Endothelial cell (in vitro differentiated cells): ENCODE measurements around the gene TMEM125. TPM values are rescaled to one million over a fixed set of nuclear protein-coding genes. Genes with fewer than 3 reads are reported as not detected.

Source experiments
- DNase-seq: peaks from one replicate; pipeline ENCODE4 v3.0.0; 2021; ENCODE audit warnings: low spot score
- H3K27ac Mint-ChIP-seq: one replicate; pipeline ENCODE4 v1.8.0; 2021; ENCODE audit warnings: mixed read lengths, inconsistent platforms; ENCODE audit not compliant: unreplicated experiment
- H3K27me3 Mint-ChIP-seq: one replicate; pipeline ENCODE4 v1.8.0; 2021; ENCODE audit warnings: mild to moderate bottlenecking, moderate library complexity, mixed read lengths, inconsistent platforms; ENCODE audit not compliant: unreplicated experiment
- H3K36me3 Mint-ChIP-seq: one replicate; pipeline ENCODE4 v1.8.0; 2021; ENCODE audit warnings: mild to moderate bottlenecking, low read depth, mixed read lengths, inconsistent platforms; ENCODE audit not compliant: unreplicated experiment
- H3K4me1 Mint-ChIP-seq: one replicate; pipeline ENCODE4 v1.8.0; 2021; ENCODE audit warnings: mild to moderate bottlenecking, mixed read lengths, inconsistent platforms; ENCODE audit not compliant: unreplicated experiment
- H3K4me3 Mint-ChIP-seq: one replicate; pipeline ENCODE4 v1.8.0; 2021; ENCODE audit warnings: mild to moderate bottlenecking, mixed read lengths, inconsistent platforms; ENCODE audit not compliant: unreplicated experiment
- H3K9me3 Mint-ChIP-seq: one replicate; pipeline ENCODE4 v1.8.0; 2021; ENCODE audit warnings: mixed read lengths, inconsistent platforms; ENCODE audit not compliant: unreplicated experiment
- total RNA-seq: library from RNA; stranded (reverse); fragmentation: NEBNext Ultra II Directional; extraction: Animal tissue kit (Norgen Biotek cat#: 25700); gene quantifications from one replicate; pipeline ENCODE4 v1.2.1, GENCODE V29; 2021; ENCODE audit not compliant: unreplicated experiment
- TF ChIP-seq, protein P1 (sequence below): fragments of 200-600 bp; sonication (generic); IDR thresholded peaks from one replicate; pipeline ENCODE4 v1.5.0; 2021; ENCODE audit warnings: antibody characterized with exemption; ENCODE audit not compliant: unreplicated experiment

The TMEM125 gene
- total RNA-seq, 1 donor from 2014 or later: 2.7 TPM

DNA sequence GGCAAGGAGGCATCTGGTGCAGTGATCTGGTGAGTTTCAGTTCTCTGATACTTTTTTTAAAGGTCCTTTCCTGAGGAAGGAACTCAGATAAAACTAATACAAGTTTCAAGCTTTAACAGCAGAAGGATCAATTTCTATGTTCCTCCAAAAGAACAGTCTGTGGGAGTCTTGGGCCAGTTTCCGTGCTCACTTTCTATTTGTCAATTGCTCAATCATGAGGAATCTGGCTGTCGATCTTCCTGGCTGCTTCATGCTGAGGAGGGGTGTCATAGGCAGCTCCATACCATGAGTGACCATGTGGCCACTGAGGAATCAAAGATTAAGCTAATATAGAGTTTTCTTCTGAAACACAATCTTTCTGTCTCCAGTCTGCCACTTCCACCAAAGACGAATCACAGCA is 11.4 kb upstream of the TMEM125 start:
- TF ChIP-seq, protein P1, sequence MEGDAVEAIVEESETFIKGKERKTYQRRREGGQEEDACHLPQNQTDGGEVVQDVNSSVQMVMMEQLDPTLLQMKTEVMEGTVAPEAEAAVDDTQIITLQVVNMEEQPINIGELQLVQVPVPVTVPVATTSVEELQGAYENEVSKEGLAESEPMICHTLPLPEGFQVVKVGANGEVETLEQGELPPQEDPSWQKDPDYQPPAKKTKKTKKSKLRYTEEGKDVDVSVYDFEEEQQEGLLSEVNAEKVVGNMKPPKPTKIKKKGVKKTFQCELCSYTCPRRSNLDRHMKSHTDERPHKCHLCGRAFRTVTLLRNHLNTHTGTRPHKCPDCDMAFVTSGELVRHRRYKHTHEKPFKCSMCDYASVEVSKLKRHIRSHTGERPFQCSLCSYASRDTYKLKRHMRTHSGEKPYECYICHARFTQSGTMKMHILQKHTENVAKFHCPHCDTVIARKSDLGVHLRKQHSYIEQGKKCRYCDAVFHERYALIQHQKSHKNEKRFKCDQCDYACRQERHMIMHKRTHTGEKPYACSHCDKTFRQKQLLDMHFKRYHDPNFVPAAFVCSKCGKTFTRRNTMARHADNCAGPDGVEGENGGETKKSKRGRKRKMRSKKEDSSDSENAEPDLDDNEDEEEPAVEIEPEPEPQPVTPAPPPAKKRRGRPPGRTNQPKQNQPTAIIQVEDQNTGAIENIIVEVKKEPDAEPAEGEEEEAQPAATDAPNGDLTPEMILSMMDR: no peak
- DNase-seq: no peak
- peaks cover 23% of the 10 kb centered on the region for H3K36me3 Mint-ChIP-seq
- peaks cover 10% of the 10 kb centered on the region for H3K27me3 Mint-ChIP-seq
- H3K4me1 Mint-ChIP-seq: no peaks in the 10 kb centered on the region
- no peak overlapping the region for H3K27ac Mint-ChIP-seq
- H3K4me3 Mint-ChIP-seq: peak overlapping the region; percentile 65
- peaks cover 20% of the 10 kb centered on the region for H3K9me3 Mint-ChIP-seq

DNA sequence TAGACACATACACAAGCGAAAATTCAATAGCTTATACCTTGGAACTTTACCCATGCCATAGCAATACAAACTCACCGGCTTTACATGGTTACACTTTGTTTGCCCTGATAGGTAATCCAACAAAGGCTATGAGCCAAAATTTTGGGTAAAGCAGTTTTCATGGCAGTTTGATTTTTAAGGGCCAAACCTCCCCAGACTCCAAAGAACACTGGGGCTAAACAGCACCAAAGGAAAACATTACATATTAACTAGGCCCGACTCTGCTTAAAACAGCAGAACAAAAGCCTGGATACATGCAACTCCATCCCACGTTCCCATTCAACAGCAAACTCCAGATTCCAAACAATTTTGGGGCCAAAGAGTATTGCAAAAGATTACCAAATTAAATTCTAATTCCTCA is 4.4 kb upstream of the TMEM125 start:
- DNase-seq: no peak
- H3K4me1 Mint-ChIP-seq: peaks cover 17% of the 10 kb centered on the region
- H3K27me3 Mint-ChIP-seq: peaks cover 2% of the 10 kb centered on the region
- H3K4me3 Mint-ChIP-seq: no peak overlapping the region
- TF ChIP-seq, protein P1: no peak
- peaks cover 5% of the 10 kb centered on the region for H3K9me3 Mint-ChIP-seq
- no peak overlapping the region for H3K27ac Mint-ChIP-seq
- peaks cover 10% of the 10 kb centered on the region for H3K36me3 Mint-ChIP-seq

GRCh38 chr1:43266881-43267280 is 2.9 kb upstream of the TMEM125 start:
- peaks cover 30% of the 10 kb centered on the region for H3K4me1 Mint-ChIP-seq
- no peak overlapping the region for H3K27ac Mint-ChIP-seq
- peaks cover 10% of the 10 kb centered on the region for H3K36me3 Mint-ChIP-seq
- TF ChIP-seq, protein P1: no peak
- H3K27me3 Mint-ChIP-seq: peaks cover 4% of the 10 kb centered on the region
- peaks cover 5% of the 10 kb centered on the region for H3K9me3 Mint-ChIP-seq
- H3K4me3 Mint-ChIP-seq: no peak overlapping the region
- no peak for DNase-seq

- H3K36me3 Mint-ChIP-seq: peaks cover 10% of the 10 kb centered on the region
- TF ChIP-seq, protein P1: no peak
- H3K27me3 Mint-ChIP-seq: peaks cover 4% of the 10 kb centered on the region
- no peak overlapping the region for H3K4me3 Mint-ChIP-seq
- H3K27ac Mint-ChIP-seq: peak overlapping the region; percentile 1
- peaks cover 30% of the 10 kb centered on the region for H3K4me1 Mint-ChIP-seq
- no peak for DNase-seq
- H3K9me3 Mint-ChIP-seq: peaks cover 5% of the 10 kb centered on the region
Measured at GRCh38 chr1:43267291-43267805, 2.4 kb upstream of the TMEM125 start.

- H3K27ac Mint-ChIP-seq: peak overlapping the region; percentile 1
- peaks cover 4% of the 10 kb centered on the region for H3K27me3 Mint-ChIP-seq
Measured at GRCh38 chr1:43267818-43268425, 1.9 kb upstream of the TMEM125 start.

More at GRCh38 chr1:43267818-43268425, 1.9 kb upstream of the TMEM125 start:
- peaks cover 10% of the 10 kb centered on the region for H3K36me3 Mint-ChIP-seq
- H3K9me3 Mint-ChIP-seq: peaks cover 5% of the 10 kb centered on the region
- no peak for DNase-seq
- TF ChIP-seq, protein P1: no peak
- H3K4me1 Mint-ChIP-seq: peaks cover 30% of the 10 kb centered on the region
- no peak overlapping the region for H3K4me3 Mint-ChIP-seq
